GM12875 (cell line): ENCODE results near the gene NCOA1.

Experiments used
- H3K4me3 ChIP-seq: one replicate; pipeline ENCODE4 v1.5.1; 2011; ENCODE audit warnings: low read depth, low read length, control low read depth
- CTCF ChIP-seq: IDR thresholded peaks from 2 replicates; pipeline ENCODE4 v1.5.1; 2011; ENCODE audit warnings: low read depth, mild to moderate bottlenecking, control low read depth, inconsistent platforms, low read length, moderate library complexity, borderline replicate concordance; ENCODE audit not compliant: insufficient read depth

Gene NCOA1

GRCh38 chr2:24514820-24515219 lies 23.8 kb downstream of the NCOA1 start:
- TF ChIP-seq CTCF: no peak
- H3K4me3 ChIP-seq: no peak overlapping the region

GRCh38 chr2:24515335-24515734 lies 24.3 kb downstream of the NCOA1 start:
- no peak overlapping the region for H3K4me3 ChIP-seq
- TF ChIP-seq CTCF: no peak

- H3K4me3 ChIP-seq: no peak overlapping the region
- no peak for TF ChIP-seq CTCF
Measured at GRCh38 chr2:24515831-24516230, 24.8 kb downstream of the NCOA1 start.

DNA sequence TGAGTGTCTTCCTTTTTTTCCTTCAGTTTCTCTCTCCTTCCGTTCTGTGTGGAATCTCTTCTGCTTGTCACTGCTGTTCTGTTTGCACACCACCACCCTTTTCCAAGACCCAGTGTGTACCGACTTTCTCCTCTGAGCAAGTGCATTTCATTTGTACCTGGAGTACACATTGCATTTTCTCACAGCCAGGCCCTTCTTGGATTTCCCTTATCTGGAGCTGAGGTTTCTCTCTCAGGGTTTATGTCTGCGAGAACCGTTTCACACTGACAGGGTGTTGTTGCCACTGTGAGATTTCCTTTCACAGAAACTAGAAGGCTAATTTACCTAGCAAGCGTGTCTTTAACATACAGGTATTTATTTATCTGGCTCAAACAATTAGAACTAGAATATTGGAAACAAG lies 26.2 kb downstream of the NCOA1 start:
- TF ChIP-seq CTCF: no peak
- H3K4me3 ChIP-seq: no peak overlapping the region

GRCh38 chr2:24520175-24520574 lies 29.1 kb downstream of the NCOA1 start:
- no peak for TF ChIP-seq CTCF
- no peak overlapping the region for H3K4me3 ChIP-seq

- no peak for TF ChIP-seq CTCF
- no peak overlapping the region for H3K4me3 ChIP-seq
Measured at GRCh38 chr2:24521162-24521857, 30.3 kb downstream of the NCOA1 start.

DNA sequence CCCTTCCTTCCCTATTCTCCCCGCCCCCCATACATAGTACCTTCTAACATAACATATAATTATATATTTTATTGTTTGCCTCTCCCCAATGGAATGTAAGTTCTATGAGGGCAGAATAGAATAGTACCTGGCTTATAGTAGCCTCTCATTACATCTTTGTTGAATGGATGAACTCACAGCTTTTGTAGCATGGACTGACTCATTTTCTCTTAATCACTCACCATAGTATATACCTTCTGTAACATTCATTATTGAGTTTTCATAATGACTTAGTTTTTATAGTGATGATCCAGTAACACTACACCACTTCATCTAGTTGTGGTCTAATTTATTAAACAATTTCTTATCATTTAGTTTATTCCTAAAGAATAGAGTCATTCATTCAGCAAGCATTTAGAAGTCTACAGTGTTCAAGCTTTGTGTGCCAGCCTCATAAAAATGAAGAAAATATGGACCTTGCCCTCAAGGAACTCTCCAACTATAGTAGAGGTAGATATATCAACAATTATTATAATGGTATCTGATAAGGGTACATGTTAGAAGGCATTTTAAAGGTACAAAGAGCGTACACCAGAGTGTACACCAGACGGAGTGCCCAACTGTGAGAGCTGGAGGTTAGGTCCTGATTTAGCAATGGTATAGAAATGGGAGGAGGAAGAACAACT lies 31.1 kb downstream of the NCOA1 start:
- no peak overlapping the region for H3K4me3 ChIP-seq
- no peak for TF ChIP-seq CTCF
